Thyroid gland (tissue), 4 donors: ENCODE results near the gene HOXB3. TPM values are rescaled to one million over a fixed set of nuclear protein-coding genes. Genes with fewer than 3 reads are reported as not detected.

Experiments used
- DNase-seq, 2 donors: peaks; one replicate each; pipeline ENCODE4 v3.0.0-alpha.2; 2019
- H3K27ac ChIP-seq, 3 donors: fragments of 200-600 bp; sonication (generic); 1 replicate in 2 of 3; 2 replicates in 1 of 3; pipeline ENCODE4 v1.5.1; 2016 to 2019; ENCODE audit warnings: mild to moderate bottlenecking in 1 of 3, moderate library complexity in 1 of 3
- H3K27me3 ChIP-seq: fragments of 200-600 bp; sonication (generic); one replicate; pipeline ENCODE4 v1.5.1; 2019
- H3K36me3 ChIP-seq, 2 donors: fragments of 200-600 bp; sonication (generic); one replicate each; pipeline ENCODE4 v1.5.1; 2016 to 2019
- H3K4me1 ChIP-seq, 2 donors: fragments of 200-600 bp; sonication (generic); one replicate each; pipeline ENCODE4 v1.5.1; 2017 to 2019
- H3K4me3 ChIP-seq, 3 donors: fragments of 200-600 bp; sonication (generic); replicated peaks in 1 of 3; 1 replicate in 2 of 3; 2 replicates in 1 of 3; pipeline ENCODE4 v1.5.1; 2016; ENCODE audit warnings: mild to moderate bottlenecking in 1 of 3
- H3K9me3 ChIP-seq: fragments of 200-600 bp; sonication (generic); one replicate; pipeline ENCODE4 v1.5.1; 2017
- POLR2A ChIP-seq, 2 donors: fragments of 450-650 bp; IDR thresholded peaks; one replicate each; pipeline ENCODE4 v1.6.1; 2017; ENCODE audit warnings: antibody characterized with exemption in 2 of 2, mild to moderate bottlenecking in 2 of 2, moderate library complexity in 1 of 2
- WGBS, 2 donors: methylation state at CpG; one replicate each; pipeline ENCODE4 v1.1.5; 2017; 5-methylcytosine and 5-hydroxymethylcytosine counted together
- intact Hi-C: fragments of 100-400 bp; cut with DNase I; formaldehyde crosslinking; loops from one replicate; pipeline ENCODE4 v1.15.1; 2023
- total RNA-seq, 4 donors: library from RNA; depleted of rRNA; stranded (reverse); fragments of >200 nt; gene quantifications; one replicate each; pipeline ENCODE4 v1.2.3, GENCODE V29; 2016
- TF ChIP-seq, protein P1 (sequence below), 6 experiments: fragments of 200-600 bp in 3 of 6; fragments of 450-650 bp in 3 of 6; sonication (generic) in 3 of 6; IDR thresholded peaks; one replicate each; pipeline ENCODE4 v1.5.1; 2016 to 2019; ENCODE audit warnings: antibody characterized with exemption in 6 of 6, mild to moderate bottlenecking in 2 of 6, inconsistent platforms in 1 of 6, moderate library complexity in 1 of 6

HOXB3 gene
- total RNA-seq, 4 donors from 2014 or later: 1.5 to 6.7 (median 4.3) TPM

DNA sequence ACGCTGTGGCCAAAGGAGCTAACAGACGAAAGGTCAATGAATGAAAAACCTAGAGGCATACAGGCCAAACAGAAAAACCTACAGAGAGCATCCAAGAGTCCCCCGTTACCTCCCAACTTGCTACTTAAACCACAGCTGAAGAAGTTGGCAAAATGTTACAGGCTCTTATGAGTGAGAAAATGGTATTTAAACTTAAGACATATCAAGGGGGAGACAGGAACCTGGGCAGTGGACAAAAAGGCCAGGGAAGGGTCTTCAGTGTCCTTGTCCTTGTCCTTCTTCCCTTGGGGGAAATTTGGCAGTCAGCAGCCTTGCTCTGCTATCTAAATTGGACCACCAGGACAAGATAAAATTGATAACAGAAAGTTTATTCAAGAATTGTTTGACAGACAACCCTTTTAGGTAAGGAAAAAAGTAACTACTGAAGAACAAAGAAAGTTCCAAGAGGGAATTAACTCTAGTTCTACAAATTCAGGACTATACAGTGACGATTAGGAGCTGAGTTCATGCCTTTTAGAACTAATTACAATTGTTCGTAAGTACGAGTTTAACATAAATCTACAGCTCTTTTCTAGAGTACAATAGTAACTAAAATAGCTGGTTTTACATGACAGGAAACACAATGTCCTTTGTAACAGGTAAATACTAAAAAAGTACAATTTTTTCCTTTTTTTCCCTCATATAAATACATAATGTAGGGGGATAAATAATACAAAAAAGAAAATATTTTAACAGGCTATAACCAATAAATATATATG lies 41.3 kb downstream of the HOXB3 start:
- Histone ChIP-seq H3K4me1 (no peaks in the 10 kb centered on the region), H3K4me3 (no peak overlapping the region), H3K27ac (no peak overlapping the region), H3K9me3 (no peaks in the 10 kb centered on the region), H3K27me3 (peaks cover 52% of the 10 kb centered on the region), H3K36me3 (no peaks in the 10 kb centered on the region)
- no peak for TF ChIP-seq POLR2A (IDR thresholded peaks at IDR 0.05)
- TF ChIP-seq, protein P1, sequence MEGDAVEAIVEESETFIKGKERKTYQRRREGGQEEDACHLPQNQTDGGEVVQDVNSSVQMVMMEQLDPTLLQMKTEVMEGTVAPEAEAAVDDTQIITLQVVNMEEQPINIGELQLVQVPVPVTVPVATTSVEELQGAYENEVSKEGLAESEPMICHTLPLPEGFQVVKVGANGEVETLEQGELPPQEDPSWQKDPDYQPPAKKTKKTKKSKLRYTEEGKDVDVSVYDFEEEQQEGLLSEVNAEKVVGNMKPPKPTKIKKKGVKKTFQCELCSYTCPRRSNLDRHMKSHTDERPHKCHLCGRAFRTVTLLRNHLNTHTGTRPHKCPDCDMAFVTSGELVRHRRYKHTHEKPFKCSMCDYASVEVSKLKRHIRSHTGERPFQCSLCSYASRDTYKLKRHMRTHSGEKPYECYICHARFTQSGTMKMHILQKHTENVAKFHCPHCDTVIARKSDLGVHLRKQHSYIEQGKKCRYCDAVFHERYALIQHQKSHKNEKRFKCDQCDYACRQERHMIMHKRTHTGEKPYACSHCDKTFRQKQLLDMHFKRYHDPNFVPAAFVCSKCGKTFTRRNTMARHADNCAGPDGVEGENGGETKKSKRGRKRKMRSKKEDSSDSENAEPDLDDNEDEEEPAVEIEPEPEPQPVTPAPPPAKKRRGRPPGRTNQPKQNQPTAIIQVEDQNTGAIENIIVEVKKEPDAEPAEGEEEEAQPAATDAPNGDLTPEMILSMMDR (IDR thresholded peaks at IDR 0.05): no peak
- DNase-seq: no peak
- 34 to 35% methylated on average over 6 of the region's 6 CpGs for WGBS, 2 donors
- intact Hi-C loops: no loop called here

DNA sequence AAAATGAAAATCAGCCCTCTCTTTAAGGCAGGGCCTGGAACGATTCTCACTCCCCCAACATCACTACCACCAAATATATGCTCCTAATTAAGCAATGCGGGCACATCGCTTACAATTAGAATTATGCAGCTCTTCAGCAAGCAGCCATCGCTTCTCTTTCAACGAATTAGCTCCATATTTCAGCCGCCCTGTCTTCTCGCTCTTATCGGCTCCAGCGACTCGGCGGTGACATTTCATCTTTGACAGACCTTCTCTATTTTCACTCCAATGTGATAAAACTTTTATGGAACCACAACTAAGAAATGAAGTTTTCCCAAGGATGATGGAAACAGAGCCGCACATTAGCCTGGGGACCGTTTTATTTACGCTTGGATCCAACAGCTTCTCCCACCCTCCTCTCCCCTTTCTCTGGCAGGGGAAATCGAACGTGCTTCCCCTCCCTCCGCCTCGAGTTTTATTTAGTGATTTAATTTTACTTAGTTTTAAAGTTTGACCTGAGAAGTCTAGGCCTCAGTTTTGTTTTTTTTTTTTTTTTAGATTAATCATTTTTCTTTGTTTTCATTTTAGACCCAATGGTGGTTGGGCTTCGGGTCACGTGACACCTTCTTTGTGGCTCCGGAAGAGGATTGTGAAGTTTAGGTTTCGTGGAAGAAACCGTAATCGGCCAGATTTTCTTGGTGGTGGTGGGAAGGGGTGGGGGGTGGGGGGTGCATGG lies 42.1 kb downstream of the HOXB3 start:
- H3K27ac ChIP-seq: peak overlapping the region in 2 of 3 donors; percentile 33 to 43

DNA sequence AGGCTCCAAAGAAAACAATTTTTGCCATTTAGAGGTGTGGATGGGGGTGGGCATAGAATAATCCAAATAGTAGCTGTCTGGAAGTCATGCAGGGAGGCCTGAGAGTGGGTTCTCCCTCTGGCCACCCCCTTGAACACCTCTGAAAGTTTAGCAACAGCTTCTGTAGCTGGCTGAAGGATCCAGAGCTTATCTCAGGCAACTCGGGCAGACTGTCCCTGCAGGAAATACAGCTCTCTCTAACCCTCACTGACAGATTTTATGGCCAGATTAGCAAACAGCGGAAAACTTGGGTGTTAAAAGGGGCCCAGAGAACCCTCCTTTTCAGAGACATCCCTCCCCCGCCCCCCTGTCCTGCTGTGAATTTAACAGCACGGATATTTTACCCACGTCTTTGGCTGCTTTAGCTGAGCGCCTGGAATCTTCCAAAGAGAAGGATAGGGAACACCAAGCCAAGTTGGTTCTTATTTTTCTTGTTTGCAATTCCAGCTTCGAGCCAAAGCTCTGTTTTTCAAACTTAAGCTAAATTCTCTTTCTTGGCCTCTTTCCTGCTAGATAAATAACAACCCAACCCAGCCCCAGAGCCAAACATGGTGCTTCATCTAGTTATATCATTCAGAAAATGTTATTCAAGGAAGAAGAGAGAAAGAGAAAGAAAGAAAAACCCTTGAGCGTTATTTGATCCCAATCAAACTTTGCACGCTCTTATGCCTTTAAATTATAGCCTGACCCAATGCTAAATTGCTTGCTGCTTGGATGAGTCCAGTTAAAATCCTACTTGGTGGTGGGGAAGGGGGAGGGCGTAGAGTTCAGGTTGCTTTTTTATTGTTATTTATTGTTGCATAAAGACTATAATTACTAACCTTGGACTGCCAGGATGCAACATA lies 42.9 kb downstream of the HOXB3 start:
- H3K27ac ChIP-seq: peak overlapping the region; percentile 41 to 44 (median 43)
- intact Hi-C loops: no loop called here
- H3K4me1 ChIP-seq: no peaks in the 10 kb centered on the region

More for the DNA sequence above, 42.1 kb downstream of the HOXB3 start:
- TF ChIP-seq, protein P1 (IDR thresholded peaks at IDR 0.05): no peak
- H3K4me3 ChIP-seq: no peak overlapping the region
- peaks cover 55% of the 10 kb centered on the region for H3K27me3 ChIP-seq
- intact Hi-C loops: no loop called here
- 16 to 25% methylated on average over 24 of the region's 24 CpGs for whole genome bisulfite sequencing, 2 donors
- no peaks in the 10 kb centered on the region for H3K36me3 ChIP-seq
- no peaks in the 10 kb centered on the region for H3K9me3 ChIP-seq
- no peaks in the 10 kb centered on the region for H3K4me1 ChIP-seq
- no peak for DNase-seq

DNA sequence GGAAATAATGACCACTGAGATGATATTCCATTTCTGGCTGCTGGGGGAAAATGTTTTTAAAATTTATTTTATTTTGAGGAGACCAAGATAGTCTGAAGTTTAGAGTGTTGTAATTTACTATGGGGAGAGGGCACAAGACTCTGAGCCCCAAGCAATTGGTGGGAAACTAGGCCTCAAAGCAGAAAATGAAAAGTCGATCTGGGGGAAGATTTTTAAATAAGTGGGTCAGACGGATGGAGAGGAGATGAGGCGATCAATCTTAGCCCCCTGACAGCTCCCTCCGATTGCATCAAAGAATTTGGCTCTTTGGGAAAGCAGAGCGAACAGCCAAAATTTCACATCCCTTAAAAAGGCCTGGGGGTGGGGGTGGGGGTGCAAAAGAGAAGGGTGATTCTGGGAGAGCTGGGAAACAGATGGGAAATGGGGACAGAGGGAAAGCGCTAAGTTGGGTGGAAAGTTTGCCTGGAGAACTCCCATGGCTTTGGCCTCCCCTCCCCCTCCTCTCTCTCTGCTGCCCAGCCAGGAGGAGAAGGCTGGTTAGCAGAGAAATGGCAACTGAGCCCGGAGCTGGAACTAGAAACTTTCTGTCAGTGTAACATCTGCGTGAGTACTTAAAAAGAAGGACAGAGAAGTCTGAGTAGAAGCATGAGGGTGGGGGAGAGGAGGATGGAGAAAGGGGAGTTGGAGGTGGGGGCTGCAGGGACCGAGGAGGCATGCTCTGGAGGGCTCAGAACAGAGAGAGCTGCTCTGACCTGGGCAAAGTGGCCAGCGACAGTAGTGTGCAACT lies 43.7 kb downstream of the HOXB3 start:
- intact Hi-C loops: no loop called here
- DNase-seq: no peak
- Histone ChIP-seq H3K4me3 (no peak overlapping the region), H3K36me3 (no peaks in the 10 kb centered on the region), H3K27ac (peak overlapping the region; percentile 43 to 78 (median 44)), H3K9me3 (no peaks in the 10 kb centered on the region), H3K4me1 (no peaks in the 10 kb centered on the region), H3K27me3 (peaks cover 58% of the 10 kb centered on the region)
- 25 to 26% methylated on average over 10 of the region's 10 CpGs for WGBS, 2 donors
- no peak for TF ChIP-seq POLR2A (IDR thresholded peaks at IDR 0.05)
- TF ChIP-seq, protein P1 (IDR thresholded peaks at IDR 0.05): no peak

More for the DNA sequence above, 42.9 kb downstream of the HOXB3 start:
- H3K9me3 ChIP-seq: no peaks in the 10 kb centered on the region
- no peaks in the 10 kb centered on the region for H3K36me3 ChIP-seq
- no peak for TF ChIP-seq POLR2A (IDR thresholded peaks at IDR 0.05)
- TF ChIP-seq, protein P1 (IDR thresholded peaks at IDR 0.05): no peak
- WGBS, 2 donors: 20 to 22% methylated on average over 10 of the region's 10 CpGs
- H3K4me3 ChIP-seq: no peak overlapping the region
- DNase-seq: no peak
- H3K27me3 ChIP-seq: peaks cover 57% of the 10 kb centered on the region
